GM12878 (cell line): ENCODE data around the gene UNC5B. TPM values are rescaled to one million over a fixed set of nuclear protein-coding genes. Genes with fewer than 3 reads are reported as not detected.

ENCODE experiments used
- ATAC-seq: fragments of 200-7000 bp; cut with Tn5 transposase; 3 replicates; pipeline ENCODE4 v1.9.1; 2020; ENCODE audit warnings: mild to moderate bottlenecking, moderate library complexity
- BruUV-seq: library from RNA; stranded (reverse); fragments of 400-500 nt; replicated peaks from 2 replicates; lab custom pipeline; 2021; lab: Mats Ljungman, UMichigan
- CTCF ChIA-PET: fragments of 300-600 bp; sonication (Branson Sonifier 250); formaldehyde crosslinking; extraction: SDS; loops from one replicate; lab custom pipeline; 2021; ENCODE audit warnings: inconsistent platforms; lab: Yijun Ruan, JAX
- POLR2A ChIA-PET: fragments of 350-600 bp; formaldehyde crosslinking; extraction: SDS; loops from one replicate; lab custom pipeline; 2021; ENCODE audit warnings: inconsistent platforms; lab: Charles Lee
- RAD21 ChIA-PET: fragments of 300-600 bp; sonication (Branson Sonifier 250); formaldehyde crosslinking; loops from one replicate; lab custom pipeline; 2023; ENCODE audit warnings: antibody characterized with exemption; ENCODE audit not compliant: unreplicated experiment; lab: Charles Lee
- SMC1A ChIA-PET: fragments of 300-600 bp; sonication (Branson Sonifier 250); formaldehyde crosslinking; loops from one replicate; lab custom pipeline; 2023; ENCODE audit not compliant: unreplicated experiment, uncharacterized antibody; lab: Charles Lee
- DNase-seq: peaks from one replicate; pipeline ENCODE4 v3.0.0-alpha.2; 2011; ENCODE audit warnings: low read depth, low spot score
- FAIRE-seq: peaks from 3 replicates; lab custom pipeline; 2011; peaks lifted over from hg19 to GRCh38; lab: Jason Lieb, UNC
- H2AFZ ChIP-seq: 2 replicates; pipeline ENCODE4 v1.6.0; 2011; ENCODE audit warnings: low read depth, low read length, control low read depth; ENCODE audit not compliant: control insufficient read depth
- H3K27ac ChIP-seq: 2 replicates; pipeline ENCODE4 v1.5.1; 2011; ENCODE audit warnings: control low read depth; ENCODE audit not compliant: control insufficient read depth, insufficient read depth
- H3K27me3 ChIP-seq, 2 experiments: replicated peaks in 1 of 2; 2 replicates each; pipeline versions ENCODE4 v1.6.0 to v1.6.1; 2011; ENCODE audit warnings: low read length in 1 of 2; ENCODE audit not compliant: control insufficient read depth in 2 of 2, insufficient read depth in 2 of 2
- H3K36me3 ChIP-seq, 2 experiments: 2 replicates each; pipeline ENCODE4 v1.5.1; 2011; ENCODE audit warnings: low read length in 1 of 2; ENCODE audit not compliant: control insufficient read depth in 2 of 2, insufficient read depth in 2 of 2
- H3K4me1 ChIP-seq: 2 replicates; pipeline ENCODE4 v1.6.1; 2011; ENCODE audit warnings: mild to moderate bottlenecking, low read length, moderate library complexity, mixed read lengths; ENCODE audit not compliant: control insufficient read depth, insufficient read depth
- H3K4me2 ChIP-seq: 2 replicates; pipeline ENCODE4 v1.6.0; 2011; ENCODE audit warnings: control low read depth; ENCODE audit not compliant: control insufficient read depth, insufficient read depth
- H3K4me3 ChIP-seq: fragments of 200-600 bp; sonication (generic); 2 replicates; pipeline ENCODE4 v1.5.1; 2016
- H3K79me2 ChIP-seq: 2 replicates; pipeline ENCODE4 v1.6.0; 2011; ENCODE audit warnings: low read length; ENCODE audit not compliant: control insufficient read depth, insufficient read depth
- H3K9ac ChIP-seq: 2 replicates; pipeline ENCODE4 v1.8.0; 2011; ENCODE audit warnings: low read length, control low read depth, mixed read lengths; ENCODE audit not compliant: control insufficient read depth, insufficient read depth
- H3K9me3 ChIP-seq: replicated peaks from 3 replicates; pipeline ENCODE4 v1.5.1; 2011; ENCODE audit warnings: mild to moderate bottlenecking, low read length; ENCODE audit not compliant: control insufficient read depth, insufficient read depth
- H4K20me1 ChIP-seq: 2 replicates; pipeline ENCODE4 v1.6.0; 2011; ENCODE audit not compliant: control insufficient read depth, insufficient read depth
- GABPA ChIP-seq: IDR thresholded peaks from 2 replicates; pipeline ENCODE4 v1.6.1; 2014; ENCODE audit warnings: antibody characterized with exemption, low read depth, mild to moderate bottlenecking, inconsistent platforms
- IKZF1 ChIP-seq: fragments of 450-650 bp; conservative IDR thresholded peaks from 2 replicates; pipeline ENCODE4 v1.6.1; 2017; ENCODE audit warnings: antibody characterized with exemption, mild to moderate bottlenecking
- IRF4 ChIP-seq: IDR thresholded peaks from 2 replicates; pipeline ENCODE4 v1.6.1; 2011; ENCODE audit warnings: low read depth, low read length
- NFXL1 ChIP-seq: fragments of 450-650 bp; IDR thresholded peaks from 2 replicates; pipeline ENCODE4 v1.6.1; 2017; ENCODE audit warnings: antibody characterized with exemption, mild to moderate bottlenecking, borderline replicate concordance
- RELB ChIP-seq: fragments of 450-650 bp; IDR thresholded peaks from 2 replicates; pipeline ENCODE4 v1.6.1; 2017; ENCODE audit warnings: low read depth, mild to moderate bottlenecking, moderate library complexity
- TARDBP ChIP-seq: IDR thresholded peaks from 2 replicates; pipeline ENCODE4 v1.6.1; 2016; ENCODE audit warnings: borderline replicate concordance
- WGBS: methylation state at CpG from one replicate; pipeline ENCODE4 v1.1.6; 2016; ENCODE audit warnings: low lambda C conversion rate; ENCODE audit not compliant: insufficient replicate concordance, insufficient coverage; ENCODE audit errors: missing lambda C conversion rate; 5-methylcytosine and 5-hydroxymethylcytosine counted together
- in situ Hi-C: fragments of 300-500 bp; cut with MboI; formaldehyde crosslinking; loops from 9 replicates; pipeline ENCODE4 v1.14.3; 2018; ENCODE audit warnings: mixed read lengths
- intact Hi-C: fragments of 100-400 bp; cut with micrococcal nuclease; formaldehyde crosslinking; loops from one replicate; pipeline ENCODE4 v1.14.2; 2022; ENCODE audit not compliant: unreplicated experiment
- polyA plus RNA-seq, 11 experiments: library from polyadenylated mRNA; depleted of rRNA in 4 of 11; unstranded in 6 of 11; stranded (reverse) in 5 of 11; fragments of >200 nt; fragmentation: Nextera tagmentation in 4 of 11; fragmentation: Illumina TruSeq in 1 of 11; extraction: Ambion mirVana in 4 of 11; extraction: Trizol in 1 of 11; gene quantifications; 1 replicate in 1 of 11; 2 replicates in 10 of 11; pipeline versions ENCODE4 v1.2.1 to v1.2.3, GENCODE V29; 2011 to 2016; ENCODE audit warnings: inconsistent platforms in 2 of 11, missing spikeins in 2 of 11, low read depth in 1 of 11
- total RNA-seq, 4 experiments: library from RNA; depleted of rRNA in 3 of 4; stranded (reverse); fragments of >200 nt in 3 of 4; fragmentation: Illumina TruSeq in 1 of 4; extraction: Trizol in 1 of 4; gene quantifications; 2 replicates each; pipeline versions ENCODE4 v1.2.1 to v1.2.3, GENCODE V29; 2013 to 2021
- TF ChIP-seq, protein P1 (sequence below): fragments of 450-650 bp; formaldehyde crosslinking; IDR thresholded peaks from 2 replicates; pipeline ENCODE4 v1.5.0; 2022; ENCODE audit warnings: mild to moderate bottlenecking, missing genetic modification characterization
- TF ChIP-seq, protein P2 (sequence below): fragments of 450-650 bp; IDR thresholded peaks from 2 replicates; pipeline ENCODE4 v1.6.1; 2017; ENCODE audit warnings: mild to moderate bottlenecking, moderate library complexity
- TF ChIP-seq, protein P3 (sequence below): fragments of 450-650 bp; conservative IDR thresholded peaks from 2 replicates; pipeline ENCODE4 v1.6.1; 2017; ENCODE audit warnings: mild to moderate bottlenecking, moderate library complexity

UNC5B gene
- total and polyA plus RNA-seq, 10 of the 15 experiments (the other 5 are each of a cell fraction or from before 2014, with no cell fraction given), result 0.03 to 0.08 TPM; not detected in 8

DNA sequence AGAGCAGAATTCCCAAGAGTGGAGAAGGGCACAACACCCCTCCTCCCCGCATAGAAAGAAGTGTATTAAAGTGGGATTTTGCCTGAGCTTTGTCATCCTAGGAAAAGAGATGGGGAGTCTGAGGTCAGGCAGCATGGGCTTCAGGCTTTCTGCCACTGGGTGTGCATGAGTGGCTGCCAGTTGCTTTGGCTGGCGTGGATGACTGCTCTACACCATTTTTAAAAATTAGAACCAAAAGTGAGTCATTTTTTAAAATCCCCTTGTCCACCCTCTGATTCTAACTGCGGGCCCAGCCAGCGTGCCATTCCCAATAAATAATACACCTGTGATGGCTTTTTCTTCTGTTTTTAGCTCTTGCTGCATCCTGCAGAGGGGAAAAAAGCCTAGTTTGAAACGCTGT lies 120.1 kb downstream of the UNC5B start:
- ATAC-seq, result no peak
- no peak for DNase-seq
- no peak overlapping the region for H3K27ac ChIP-seq
- no peaks in the 10 kb centered on the region for H3K79me2 ChIP-seq
- in situ Hi-C loops, result no loop called here
- no peak for FAIRE-seq
- H3K27me3 ChIP-seq, result no peaks in the 10 kb centered on the region
- BruUV-seq, result no TSS peak
- no peak overlapping the region for H2AFZ ChIP-seq
- ChIA-PET SMC1A (interaction anchor here (1.3 to 2.4 kb wide), 2 partner anchors 13 to 49 kb away, joined by 8 read pairs; no protein-coding TSS in a partner anchor), POLR2A (interaction anchor here (1.3 kb wide), 1 partner anchor 44 kb away, joined by 3 read pairs; no protein-coding TSS in a partner anchor), CTCF (interaction anchor here (1.0 kb wide), 1 partner anchor 11 kb away, joined by 3 read pairs; no protein-coding TSS in a partner anchor), RAD21 (no interaction called here)
- H3K9ac ChIP-seq, result no peak overlapping the region
- no peak overlapping the region for H3K4me2 ChIP-seq
- intact Hi-C loops, result no loop called here
- H3K36me3 ChIP-seq, result no peaks in the 10 kb centered on the region
- H3K9me3 ChIP-seq, result no peaks in the 10 kb centered on the region
- H4K20me1 ChIP-seq, result no peaks in the 10 kb centered on the region
- H3K4me3 ChIP-seq, result no peak overlapping the region
- peaks cover 7% of the 10 kb centered on the region for H3K4me1 ChIP-seq
- 37% methylated on average over 5 of the region's 5 CpGs for WGBS
- TF ChIP-seq, protein P1, sequence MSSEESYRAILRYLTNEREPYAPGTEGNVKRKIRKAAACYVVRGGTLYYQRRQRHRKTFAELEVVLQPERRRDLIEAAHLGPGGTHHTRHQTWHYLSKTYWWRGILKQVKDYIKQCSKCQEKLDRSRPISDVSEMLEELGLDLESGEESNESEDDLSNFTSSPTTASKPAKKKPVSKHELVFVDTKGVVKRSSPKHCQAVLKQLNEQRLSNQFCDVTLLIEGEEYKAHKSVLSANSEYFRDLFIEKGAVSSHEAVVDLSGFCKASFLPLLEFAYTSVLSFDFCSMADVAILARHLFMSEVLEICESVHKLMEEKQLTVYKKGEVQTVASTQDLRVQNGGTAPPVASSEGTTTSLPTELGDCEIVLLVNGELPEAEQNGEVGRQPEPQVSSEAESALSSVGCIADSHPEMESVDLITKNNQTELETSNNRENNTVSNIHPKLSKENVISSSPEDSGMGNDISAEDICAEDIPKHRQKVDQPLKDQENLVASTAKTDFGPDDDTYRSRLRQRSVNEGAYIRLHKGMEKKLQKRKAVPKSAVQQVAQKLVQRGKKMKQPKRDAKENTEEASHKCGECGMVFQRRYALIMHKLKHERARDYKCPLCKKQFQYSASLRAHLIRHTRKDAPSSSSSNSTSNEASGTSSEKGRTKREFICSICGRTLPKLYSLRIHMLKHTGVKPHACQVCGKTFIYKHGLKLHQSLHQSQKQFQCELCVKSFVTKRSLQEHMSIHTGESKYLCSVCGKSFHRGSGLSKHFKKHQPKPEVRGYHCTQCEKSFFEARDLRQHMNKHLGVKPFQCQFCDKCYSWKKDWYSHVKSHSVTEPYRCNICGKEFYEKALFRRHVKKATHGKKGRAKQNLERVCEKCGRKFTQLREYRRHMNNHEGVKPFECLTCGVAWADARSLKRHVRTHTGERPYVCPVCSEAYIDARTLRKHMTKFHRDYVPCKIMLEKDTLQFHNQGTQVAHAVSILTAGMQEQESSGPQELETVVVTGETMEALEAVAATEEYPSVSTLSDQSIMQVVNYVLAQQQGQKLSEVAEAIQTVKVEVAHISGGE (CRISPR knock-in tag), result no peak
- TF ChIP-seq IKZF1, result no peak
- TF ChIP-seq, protein P2, sequence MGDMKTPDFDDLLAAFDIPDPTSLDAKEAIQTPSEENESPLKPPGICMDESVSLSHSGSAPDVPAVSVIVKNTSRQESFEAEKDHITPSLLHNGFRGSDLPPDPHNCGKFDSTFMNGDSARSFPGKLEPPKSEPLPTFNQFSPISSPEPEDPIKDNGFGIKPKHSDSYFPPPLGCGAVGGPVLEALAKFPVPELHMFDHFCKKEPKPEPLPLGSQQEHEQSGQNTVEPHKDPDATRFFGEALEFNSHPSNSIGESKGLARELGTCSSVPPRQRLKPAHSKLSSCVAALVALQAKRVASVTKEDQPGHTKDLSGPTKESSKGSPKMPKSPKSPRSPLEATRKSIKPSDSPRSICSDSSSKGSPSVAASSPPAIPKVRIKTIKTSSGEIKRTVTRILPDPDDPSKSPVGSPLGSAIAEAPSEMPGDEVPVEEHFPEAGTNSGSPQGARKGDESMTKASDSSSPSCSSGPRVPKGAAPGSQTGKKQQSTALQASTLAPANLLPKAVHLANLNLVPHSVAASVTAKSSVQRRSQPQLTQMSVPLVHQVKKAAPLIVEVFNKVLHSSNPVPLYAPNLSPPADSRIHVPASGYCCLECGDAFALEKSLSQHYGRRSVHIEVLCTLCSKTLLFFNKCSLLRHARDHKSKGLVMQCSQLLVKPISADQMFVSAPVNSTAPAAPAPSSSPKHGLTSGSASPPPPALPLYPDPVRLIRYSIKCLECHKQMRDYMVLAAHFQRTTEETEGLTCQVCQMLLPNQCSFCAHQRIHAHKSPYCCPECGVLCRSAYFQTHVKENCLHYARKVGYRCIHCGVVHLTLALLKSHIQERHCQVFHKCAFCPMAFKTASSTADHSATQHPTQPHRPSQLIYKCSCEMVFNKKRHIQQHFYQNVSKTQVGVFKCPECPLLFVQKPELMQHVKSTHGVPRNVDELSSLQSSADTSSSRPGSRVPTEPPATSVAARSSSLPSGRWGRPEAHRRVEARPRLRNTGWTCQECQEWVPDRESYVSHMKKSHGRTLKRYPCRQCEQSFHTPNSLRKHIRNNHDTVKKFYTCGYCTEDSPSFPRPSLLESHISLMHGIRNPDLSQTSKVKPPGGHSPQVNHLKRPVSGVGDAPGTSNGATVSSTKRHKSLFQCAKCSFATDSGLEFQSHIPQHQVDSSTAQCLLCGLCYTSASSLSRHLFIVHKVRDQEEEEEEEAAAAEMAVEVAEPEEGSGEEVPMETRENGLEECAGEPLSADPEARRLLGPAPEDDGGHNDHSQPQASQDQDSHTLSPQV, result no peak
- TF ChIP-seq TARDBP, result no peak
- no peak for TF ChIP-seq GABPA
- TF ChIP-seq, protein P3, sequence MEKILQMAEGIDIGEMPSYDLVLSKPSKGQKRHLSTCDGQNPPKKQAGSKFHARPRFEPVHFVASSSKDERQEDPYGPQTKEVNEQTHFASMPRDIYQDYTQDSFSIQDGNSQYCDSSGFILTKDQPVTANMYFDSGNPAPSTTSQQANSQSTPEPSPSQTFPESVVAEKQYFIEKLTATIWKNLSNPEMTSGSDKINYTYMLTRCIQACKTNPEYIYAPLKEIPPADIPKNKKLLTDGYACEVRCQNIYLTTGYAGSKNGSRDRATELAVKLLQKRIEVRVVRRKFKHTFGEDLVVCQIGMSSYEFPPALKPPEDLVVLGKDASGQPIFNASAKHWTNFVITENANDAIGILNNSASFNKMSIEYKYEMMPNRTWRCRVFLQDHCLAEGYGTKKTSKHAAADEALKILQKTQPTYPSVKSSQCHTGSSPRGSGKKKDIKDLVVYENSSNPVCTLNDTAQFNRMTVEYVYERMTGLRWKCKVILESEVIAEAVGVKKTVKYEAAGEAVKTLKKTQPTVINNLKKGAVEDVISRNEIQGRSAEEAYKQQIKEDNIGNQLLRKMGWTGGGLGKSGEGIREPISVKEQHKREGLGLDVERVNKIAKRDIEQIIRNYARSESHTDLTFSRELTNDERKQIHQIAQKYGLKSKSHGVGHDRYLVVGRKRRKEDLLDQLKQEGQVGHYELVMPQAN, result no peak
- TF ChIP-seq RELB, result no peak
- TF ChIP-seq IRF4, result no peak
- TF ChIP-seq NFXL1, result no peak
